A549 (cell line): Measurements from ENCODE around the gene ANKS6. TPM values are rescaled to one million over a fixed set of nuclear protein-coding genes. Genes with fewer than 3 reads are reported as not detected.

ENCODE experiments used
- ATAC-seq, 2 experiments: fragments of 200-7000 bp in 1 of 2; fragments of >200 bp in 1 of 2; cut with Nextera tagmentation in 1 of 2; cut with Tn5 transposase in 1 of 2; 3 replicates each; pipeline versions ENCODE4 v1.8.0 to v1.9.1; 2018 to 2020; ENCODE audit warnings: mild to moderate bottlenecking in 1 of 2, moderate library complexity in 1 of 2
- CTCF ChIA-PET: fragments of 300-600 bp; sonication (Branson Sonifier 250); formaldehyde crosslinking; extraction: SDS; loops from one replicate; lab custom pipeline; 2021; ENCODE audit warnings: antibody characterized with exemption, inconsistent platforms; lab: Yijun Ruan, JAX
- POLR2A ChIA-PET: fragments of 350-600 bp; formaldehyde crosslinking; extraction: SDS; loops from one replicate; lab custom pipeline; 2021; ENCODE audit warnings: antibody characterized with exemption, inconsistent platforms; lab: Yijun Ruan, JAX
- DNase-seq, 2 experiments: peaks; one replicate each; pipeline versions ENCODE4 v3.0.0 to v3.0.0-alpha.2; 2011 to 2016; ENCODE audit warnings: low read depth in 1 of 2, low spot score in 1 of 2
- FAIRE-seq: peaks from 2 replicates; lab custom pipeline; 2011; peaks lifted over from hg19 to GRCh38; lab: Jason Lieb, UNC
- H3K27ac ChIP-seq, 2 experiments: fragments of >200 bp; sonication (Bioruptor Twin); formaldehyde crosslinking; 3 replicates each; pipeline ENCODE4 v1.5.1; 2016 to 2017
- H3K4me1 ChIP-seq: fragments of >200 bp; sonication (Bioruptor Twin); formaldehyde crosslinking; 3 replicates; pipeline ENCODE4 v1.6.1; 2016
- H3K4me2 ChIP-seq: fragments of >200 bp; sonication (Bioruptor Twin); formaldehyde crosslinking; 3 replicates; pipeline ENCODE4 v1.6.1; 2016
- H3K4me3 ChIP-seq: fragments of >200 bp; sonication (Bioruptor Twin); formaldehyde crosslinking; 3 replicates; pipeline ENCODE4 v1.5.1; 2016
- H3K9me3 ChIP-seq: fragments of >200 bp; sonication (Bioruptor Twin); formaldehyde crosslinking; 3 replicates; pipeline ENCODE4 v1.6.1; 2016
- CHD4 ChIP-seq: fragments of 200-600 bp; sonication (generic); IDR thresholded peaks from 2 replicates; pipeline ENCODE4 v1.6.1; 2016; ENCODE audit warnings: antibody characterized with exemption, mild to moderate bottlenecking, borderline replicate concordance
- FOSL2 ChIP-seq, 2 experiments: fragments of 450-650 bp in 1 of 2; fragments of >200 bp in 1 of 2; sonication (Bioruptor Twin) in 1 of 2; formaldehyde crosslinking; IDR thresholded peaks; 2 replicates each; pipeline versions ENCODE4 v1.5.0 to v1.6.1; 2016 to 2020; ENCODE audit warnings: mild to moderate bottlenecking in 1 of 2, moderate library complexity in 1 of 2
- FOXS1 ChIP-seq: fragments of 250-450 bp; sonication (Bioruptor Pico); IDR thresholded peaks from 2 replicates; pipeline ENCODE4 v1.5.0; 2020; ENCODE audit warnings: mild to moderate bottlenecking, moderate library complexity
- GATA3 ChIP-seq: IDR thresholded peaks from 2 replicates; pipeline ENCODE4 v1.6.1; 2012; ENCODE audit warnings: borderline replicate concordance
- HEYL ChIP-seq: fragments of 250-450 bp; sonication (Bioruptor Pico); IDR thresholded peaks from 2 replicates; pipeline ENCODE4 v1.8.0; 2021; ENCODE audit warnings: mild to moderate bottlenecking, moderate library complexity
- HOXB5 ChIP-seq: fragments of 250-450 bp; sonication (Bioruptor Pico); IDR thresholded peaks from 2 replicates; pipeline ENCODE4 v1.5.0; 2020; ENCODE audit warnings: mild to moderate bottlenecking, moderate library complexity
- JUNB ChIP-seq: fragments of >200 bp; sonication (Bioruptor Twin); formaldehyde crosslinking; IDR thresholded peaks from 2 replicates; pipeline ENCODE4 v1.6.1; 2016
- KDM5A ChIP-seq: fragments of 200-600 bp; sonication (generic); IDR thresholded peaks from 2 replicates; pipeline ENCODE4 v1.6.1; 2016; ENCODE audit warnings: antibody characterized with exemption, mild to moderate bottlenecking
- MAZ ChIP-seq: fragments of 150-350 bp; IDR thresholded peaks from 2 replicates; pipeline ENCODE4 v1.6.1; 2014; ENCODE audit warnings: antibody characterized with exemption, low read depth, low read length, borderline replicate concordance
- RNF2 ChIP-seq: fragments of 200-600 bp; sonication (generic); IDR thresholded peaks from 2 replicates; pipeline ENCODE4 v1.6.1; 2016; ENCODE audit warnings: low read depth, mild to moderate bottlenecking, antibody characterized with exemption, moderate library complexity, borderline replicate concordance
- SMC3 ChIP-seq: fragments of >200 bp; sonication (Bioruptor Twin); formaldehyde crosslinking; IDR thresholded peaks from 3 replicates; pipeline ENCODE4 v1.6.1; 2018; ENCODE audit warnings: inconsistent platforms
- ZC3H11A ChIP-seq: fragments of 450-650 bp; IDR thresholded peaks from 2 replicates; pipeline ENCODE4 v1.6.1; 2014; ENCODE audit warnings: antibody characterized with exemption, mild to moderate bottlenecking
- WGBS: methylation state at CpG from one replicate; pipeline ENCODE4 v1.1.6; 2017; ENCODE audit errors: missing lambda C conversion rate; 5-methylcytosine and 5-hydroxymethylcytosine counted together
- polyA plus RNA-seq, 4 experiments: library from polyadenylated mRNA; depleted of rRNA in 3 of 4; stranded (reverse); fragments of >200 nt; fragmentation: RNase III in 1 of 4; extraction: RNeasy Plus Mini Kit Qiagen cat#74134 plus additional on column Dnase treatment in 1 of 4; gene quantifications; 2 replicates in 3 of 4; 3 replicates in 1 of 4; pipeline ENCODE4 v1.2.3, GENCODE V29; 2011 to 2017
- TF ChIP-seq, protein P1 (sequence below): IDR thresholded peaks from 2 replicates; pipeline ENCODE4 v1.6.1; 2012
- TF ChIP-seq, protein P2 (sequence below): fragments of >200 bp; sonication (Bioruptor Twin); formaldehyde crosslinking; IDR thresholded peaks from 3 replicates; pipeline ENCODE4 v1.5.1; 2016
- TF ChIP-seq, protein P3 (sequence below): fragments of >200 bp; sonication (Bioruptor Twin); formaldehyde crosslinking; IDR thresholded peaks from 3 replicates; pipeline ENCODE4 v1.6.1; 2016
- TF ChIP-seq, protein P4 (sequence below): fragments of 200-600 bp; sonication (generic); IDR thresholded peaks from 2 replicates; pipeline ENCODE4 v1.6.1; 2016; ENCODE audit warnings: antibody characterized with exemption, mild to moderate bottlenecking, moderate library complexity

ANKS6 gene
- polyA plus RNA-seq, 2 of the 4 experiments (the other 2 are of a cell fraction) = 14.7 to 15.2 TPM

DNA sequence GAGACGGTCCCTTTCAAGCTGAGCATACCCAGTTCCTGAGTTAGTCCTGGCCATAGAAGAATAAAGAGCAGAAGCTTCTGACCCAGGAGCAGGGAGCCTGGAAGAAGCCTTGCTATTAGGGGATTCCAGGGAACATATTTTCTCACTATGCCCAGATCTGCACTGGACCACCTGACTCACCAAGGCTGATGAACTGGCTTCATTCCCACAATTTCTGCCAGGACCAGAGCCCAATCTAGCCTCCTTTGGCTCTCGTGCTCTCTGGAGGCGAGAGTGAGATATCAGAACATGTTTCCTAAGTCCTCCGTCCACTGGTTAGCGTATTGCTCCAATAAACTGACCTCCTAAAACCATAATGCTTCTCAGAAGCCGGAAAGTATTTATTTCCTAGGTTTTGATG is 97.5 kb downstream of the ANKS6 start:
- H3K9me3 ChIP-seq = no peaks in the 10 kb centered on the region
- DNase-seq = no peak
- ChIA-PET POLR2A (no interaction called here), CTCF (interaction anchor here (0.9 to 2.3 kb wide), 3 partner anchors 14 to 383 kb away, joined by 3 to 6 read pairs (median 4); no protein-coding TSS in a partner anchor)
- H3K4me1 ChIP-seq = no peaks in the 10 kb centered on the region
- WGBS = 19% methylated on average over 6 of the region's 6 CpGs
- no peak overlapping the region for H3K4me3 ChIP-seq
- no peak for FAIRE-seq
- TF ChIP-seq CHD4 (no peak), RNF2 (no peak), HOXB5 (CRISPR knock-in tag) (no peak), FOSL2 (IDR thresholded peaks at IDR 0.05) (no peak), FOSL2 (CRISPR knock-in tag; IDR thresholded peaks at IDR 0.05) (no peak)
- H3K27ac ChIP-seq = no peak overlapping the region
- H3K4me2 ChIP-seq = no peak overlapping the region
- ATAC-seq = no peak

DNA sequence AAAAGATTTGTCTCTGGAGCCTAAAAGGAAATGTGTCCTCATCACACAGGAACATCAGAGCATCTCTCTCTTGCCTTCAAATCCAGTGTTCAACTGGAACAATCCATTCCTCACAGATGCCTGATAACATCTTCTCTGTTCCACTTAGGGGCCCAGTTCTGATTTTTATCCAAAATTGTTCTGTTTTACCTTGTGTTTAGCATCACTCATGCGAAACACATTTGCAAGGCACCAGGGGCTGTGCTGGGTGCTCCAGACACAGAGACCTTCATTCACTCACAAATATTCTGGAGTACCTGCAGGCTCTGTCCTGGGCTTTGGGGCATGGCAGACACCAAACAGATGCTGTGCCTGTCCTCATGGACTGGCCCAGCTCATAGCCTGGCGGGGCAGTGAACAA is 101.4 kb downstream of the ANKS6 start:
- POLR2A ChIA-PET = no interaction called here
- FAIRE-seq (no peak), ATAC-seq (no peak), DNase-seq (no peak)
- H3K4me1 ChIP-seq = no peaks in the 10 kb centered on the region
- WGBS = 24% methylated on average over 2 of the region's 2 CpGs
- no peak overlapping the region for H3K27ac ChIP-seq
- CTCF ChIA-PET = interaction anchor here (1.1 to 1.9 kb wide), 2 partner anchors 13 to 379 kb away, joined by 5 to 7 read pairs; partner anchors contain the start of gene GABBR2
- TF ChIP-seq FOXS1 (CRISPR knock-in tag) (no peak), SMC3 (no peak), GATA3 (no peak), MAZ (no peak)
- H3K4me2 ChIP-seq = no peak overlapping the region
- no peak overlapping the region for H3K4me3 ChIP-seq
- no peaks in the 10 kb centered on the region for H3K9me3 ChIP-seq

DNA sequence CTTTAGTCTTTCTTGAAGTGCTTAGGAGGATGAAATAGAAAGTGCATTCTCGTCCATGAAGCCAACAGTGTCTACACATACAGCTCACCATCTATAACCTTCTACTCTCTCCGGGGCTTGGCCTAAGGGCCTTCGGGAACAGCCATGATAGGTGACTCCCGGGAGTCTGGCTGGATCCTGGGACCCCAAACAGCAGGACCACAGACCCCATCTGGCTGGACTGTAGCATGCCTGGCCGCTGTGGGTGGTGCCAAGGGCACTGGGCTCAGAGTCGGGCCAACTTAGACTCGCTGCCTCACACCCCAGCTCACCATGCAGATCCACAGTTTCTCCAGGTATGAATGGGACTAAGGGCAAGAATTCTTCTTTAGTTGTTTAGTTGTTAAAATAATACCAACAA is 104.0 kb downstream of the ANKS6 start:
- Histone ChIP-seq H3K4me1 (no peaks in the 10 kb centered on the region), H3K9me3 (no peaks in the 10 kb centered on the region), H3K4me3 (no peak overlapping the region), H3K27ac (no peak overlapping the region), H3K4me2 (no peak overlapping the region)
- FAIRE-seq (no peak), ATAC-seq (no peak), DNase-seq (no peak)
- CTCF ChIA-PET = interaction anchor here (0.6 kb wide), 1 partner anchor 602 kb away, joined by 3 read pairs; no protein-coding TSS in a partner anchor
- POLR2A ChIA-PET = no interaction called here
- WGBS = 35% methylated on average over 7 of the region's 7 CpGs
- no peak for TF ChIP-seq ZC3H11A
- TF ChIP-seq, protein P1, sequence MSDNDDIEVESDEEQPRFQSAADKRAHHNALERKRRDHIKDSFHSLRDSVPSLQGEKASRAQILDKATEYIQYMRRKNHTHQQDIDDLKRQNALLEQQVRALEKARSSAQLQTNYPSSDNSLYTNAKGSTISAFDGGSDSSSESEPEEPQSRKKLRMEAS = no peak
- no peak for TF ChIP-seq FOSL2 (IDR thresholded peaks at IDR 0.05)
- TF ChIP-seq FOSL2 (CRISPR knock-in tag; IDR thresholded peaks at IDR 0.05) = no peak
- TF ChIP-seq, protein P2, sequence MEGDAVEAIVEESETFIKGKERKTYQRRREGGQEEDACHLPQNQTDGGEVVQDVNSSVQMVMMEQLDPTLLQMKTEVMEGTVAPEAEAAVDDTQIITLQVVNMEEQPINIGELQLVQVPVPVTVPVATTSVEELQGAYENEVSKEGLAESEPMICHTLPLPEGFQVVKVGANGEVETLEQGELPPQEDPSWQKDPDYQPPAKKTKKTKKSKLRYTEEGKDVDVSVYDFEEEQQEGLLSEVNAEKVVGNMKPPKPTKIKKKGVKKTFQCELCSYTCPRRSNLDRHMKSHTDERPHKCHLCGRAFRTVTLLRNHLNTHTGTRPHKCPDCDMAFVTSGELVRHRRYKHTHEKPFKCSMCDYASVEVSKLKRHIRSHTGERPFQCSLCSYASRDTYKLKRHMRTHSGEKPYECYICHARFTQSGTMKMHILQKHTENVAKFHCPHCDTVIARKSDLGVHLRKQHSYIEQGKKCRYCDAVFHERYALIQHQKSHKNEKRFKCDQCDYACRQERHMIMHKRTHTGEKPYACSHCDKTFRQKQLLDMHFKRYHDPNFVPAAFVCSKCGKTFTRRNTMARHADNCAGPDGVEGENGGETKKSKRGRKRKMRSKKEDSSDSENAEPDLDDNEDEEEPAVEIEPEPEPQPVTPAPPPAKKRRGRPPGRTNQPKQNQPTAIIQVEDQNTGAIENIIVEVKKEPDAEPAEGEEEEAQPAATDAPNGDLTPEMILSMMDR = no peak
- no peak for TF ChIP-seq HEYL
- TF ChIP-seq, protein P3, sequence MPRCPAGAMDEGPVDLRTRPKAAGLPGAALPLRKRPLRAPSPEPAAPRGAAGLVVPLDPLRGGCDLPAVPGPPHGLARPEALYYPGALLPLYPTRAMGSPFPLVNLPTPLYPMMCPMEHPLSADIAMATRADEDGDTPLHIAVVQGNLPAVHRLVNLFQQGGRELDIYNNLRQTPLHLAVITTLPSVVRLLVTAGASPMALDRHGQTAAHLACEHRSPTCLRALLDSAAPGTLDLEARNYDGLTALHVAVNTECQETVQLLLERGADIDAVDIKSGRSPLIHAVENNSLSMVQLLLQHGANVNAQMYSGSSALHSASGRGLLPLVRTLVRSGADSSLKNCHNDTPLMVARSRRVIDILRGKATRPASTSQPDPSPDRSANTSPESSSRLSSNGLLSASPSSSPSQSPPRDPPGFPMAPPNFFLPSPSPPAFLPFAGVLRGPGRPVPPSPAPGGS = no peak
- no peak for TF ChIP-seq FOXS1 (CRISPR knock-in tag)
- TF ChIP-seq, protein P4, sequence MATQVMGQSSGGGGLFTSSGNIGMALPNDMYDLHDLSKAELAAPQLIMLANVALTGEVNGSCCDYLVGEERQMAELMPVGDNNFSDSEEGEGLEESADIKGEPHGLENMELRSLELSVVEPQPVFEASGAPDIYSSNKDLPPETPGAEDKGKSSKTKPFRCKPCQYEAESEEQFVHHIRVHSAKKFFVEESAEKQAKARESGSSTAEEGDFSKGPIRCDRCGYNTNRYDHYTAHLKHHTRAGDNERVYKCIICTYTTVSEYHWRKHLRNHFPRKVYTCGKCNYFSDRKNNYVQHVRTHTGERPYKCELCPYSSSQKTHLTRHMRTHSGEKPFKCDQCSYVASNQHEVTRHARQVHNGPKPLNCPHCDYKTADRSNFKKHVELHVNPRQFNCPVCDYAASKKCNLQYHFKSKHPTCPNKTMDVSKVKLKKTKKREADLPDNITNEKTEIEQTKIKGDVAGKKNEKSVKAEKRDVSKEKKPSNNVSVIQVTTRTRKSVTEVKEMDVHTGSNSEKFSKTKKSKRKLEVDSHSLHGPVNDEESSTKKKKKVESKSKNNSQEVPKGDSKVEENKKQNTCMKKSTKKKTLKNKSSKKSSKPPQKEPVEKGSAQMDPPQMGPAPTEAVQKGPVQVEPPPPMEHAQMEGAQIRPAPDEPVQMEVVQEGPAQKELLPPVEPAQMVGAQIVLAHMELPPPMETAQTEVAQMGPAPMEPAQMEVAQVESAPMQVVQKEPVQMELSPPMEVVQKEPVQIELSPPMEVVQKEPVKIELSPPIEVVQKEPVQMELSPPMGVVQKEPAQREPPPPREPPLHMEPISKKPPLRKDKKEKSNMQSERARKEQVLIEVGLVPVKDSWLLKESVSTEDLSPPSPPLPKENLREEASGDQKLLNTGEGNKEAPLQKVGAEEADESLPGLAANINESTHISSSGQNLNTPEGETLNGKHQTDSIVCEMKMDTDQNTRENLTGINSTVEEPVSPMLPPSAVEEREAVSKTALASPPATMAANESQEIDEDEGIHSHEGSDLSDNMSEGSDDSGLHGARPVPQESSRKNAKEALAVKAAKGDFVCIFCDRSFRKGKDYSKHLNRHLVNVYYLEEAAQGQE = no peak
- no peak for TF ChIP-seq KDM5A
- no peak for TF ChIP-seq JUNB
- no peak for TF ChIP-seq MAZ
